Raji (cell line): Measurements from ENCODE around the gene ZNF620.
A peak's percentile ranks its signal among the peaks of the same experiment; 100 is the strongest.

Experiments used
- POLR2A ChIP-seq: IDR thresholded peaks from 2 replicates; pipeline ENCODE4 v1.6.1; 2011; ENCODE audit warnings: low read depth, low read length, control low read depth; ENCODE audit not compliant: insufficient read depth

ZNF620 gene

GRCh38 chr3:40487172-40487571 is 18.7 kb upstream of the ZNF620 start:
- no peak for TF ChIP-seq POLR2A

- no peak for TF ChIP-seq POLR2A
Measured at GRCh38 chr3:40490916-40491315, 14.9 kb upstream of the ZNF620 start.

GRCh38 chr3:40494698-40495097 is 11.1 kb upstream of the ZNF620 start:
- no peak for TF ChIP-seq POLR2A

GRCh38 chr3:40497288-40497687 is 8.6 kb upstream of the ZNF620 start:
- TF ChIP-seq POLR2A = no peak

- TF ChIP-seq POLR2A = no peak
Measured at GRCh38 chr3:40499952-40500351, 5.9 kb upstream of the ZNF620 start.

- no peak for TF ChIP-seq POLR2A
Measured at GRCh38 chr3:40502034-40502433, 3.8 kb upstream of the ZNF620 start.

GRCh38 chr3:40504636-40505430 is 1.0 kb upstream of the ZNF620 start:
- no peak for TF ChIP-seq POLR2A

GRCh38 chr3:40511031-40511718 is 5.3 kb downstream of the ZNF620 start:
- TF ChIP-seq POLR2A = no peak

GRCh38 chr3:40516201-40516600 is 10.4 kb downstream of the ZNF620 start:
- TF ChIP-seq POLR2A = no peak

GRCh38 chr3:40518067-40518466 is 12.2 kb downstream of the ZNF620 start:
- no peak for TF ChIP-seq POLR2A

- no peak for TF ChIP-seq POLR2A
Measured at GRCh38 chr3:40518848-40519247, 13.0 kb downstream of the ZNF620 start.

- no peak for TF ChIP-seq POLR2A
Measured at GRCh38 chr3:40521254-40521653, 15.4 kb downstream of the ZNF620 start.

GRCh38 chr3:40523781-40524180 is 17.9 kb downstream of the ZNF620 start:
- no peak for TF ChIP-seq POLR2A

GRCh38 chr3:40524222-40524567 is 18.4 kb downstream of the ZNF620 start:
- no peak for TF ChIP-seq POLR2A

- peak; percentile 93 for TF ChIP-seq POLR2A
Measured at GRCh38 chr3:40524568-40525285, 18.9 kb downstream of the ZNF620 start, which contains the start of gene ZNF621. TSS of gene ZNF621 (plus strand) at chr3:40524960. CDS start at chr3:40525841, 881 bp downstream.

GRCh38 chr3:40528426-40528825 is 22.6 kb downstream of the ZNF620 start:
- no peak for TF ChIP-seq POLR2A
